Large intestine (tissue), 3 donors: Measurements from ENCODE around the gene NTM. TPM values are rescaled to one million over a fixed set of nuclear protein-coding genes. Genes with fewer than 3 reads are reported as not detected.

Experiments
- DNase-seq, 2 donors: peaks; one replicate each; pipeline versions ENCODE4 v3.0.0 to v3.0.0-alpha.2; 2013
- H3K27ac ChIP-seq: one replicate; pipeline ENCODE4 v1.5.1; 2013; ENCODE audit warnings: low read length
- H3K27me3 ChIP-seq: 2 replicates; pipeline ENCODE4 v1.6.1; 2013; ENCODE audit warnings: low read length; ENCODE audit not compliant: control insufficient read depth, insufficient read depth
- H3K36me3 ChIP-seq: 2 replicates; pipeline ENCODE4 v1.6.1; 2013; ENCODE audit warnings: low read length; ENCODE audit not compliant: control insufficient read depth, insufficient read depth
- H3K4me1 ChIP-seq: one replicate; pipeline ENCODE4 v1.6.1; 2013; ENCODE audit warnings: low read length; ENCODE audit not compliant: control insufficient read depth, insufficient read depth
- H3K4me3 ChIP-seq: one replicate; pipeline ENCODE4 v1.5.1; 2013; ENCODE audit warnings: low read length
- H3K9me3 ChIP-seq: one replicate; pipeline ENCODE4 v1.6.1; 2013; ENCODE audit warnings: mild to moderate bottlenecking, low read depth, low read length, moderate library complexity; ENCODE audit not compliant: control insufficient read depth
- WGBS: methylation state at CpG from one replicate; pipeline ENCODE4 v1.1.5; 2013; ENCODE audit warnings: low lambda C conversion rate; ENCODE audit not compliant: insufficient coverage; 5-methylcytosine and 5-hydroxymethylcytosine counted together
- polyA plus RNA-seq: library from polyadenylated mRNA; unstranded; fragments of 120-200 nt; gene quantifications from one replicate; pipeline ENCODE4 v1.2.1, GENCODE V29; 2013

Gene NTM
- polyA plus RNA-seq, 1 donor = 17.2 TPM

GRCh38 chr11:132052342-132052741, 681.9 kb downstream of the NTM start:
- peaks cover 2% of the 10 kb centered on the region for H3K27me3 ChIP-seq
- H3K9me3 ChIP-seq = no peaks in the 10 kb centered on the region
- no peaks in the 10 kb centered on the region for H3K4me1 ChIP-seq
- H3K27ac ChIP-seq = no peak overlapping the region
- no peak for DNase-seq
- H3K4me3 ChIP-seq = no peak overlapping the region
- H3K36me3 ChIP-seq = no peaks in the 10 kb centered on the region
- no CpG with 5 or more reads among the region's 2 CpGs for WGBS

GRCh38 chr11:132052904-132053303, 682.5 kb downstream of the NTM start:
- Histone ChIP-seq H3K27me3 (peaks cover 2% of the 10 kb centered on the region), H3K36me3 (no peaks in the 10 kb centered on the region), H3K9me3 (no peaks in the 10 kb centered on the region), H3K4me1 (no peaks in the 10 kb centered on the region), H3K27ac (no peak overlapping the region), H3K4me3 (no peak overlapping the region)
- no peak for DNase-seq
- no CpG with 5 or more reads among the region's 3 CpGs for WGBS

- Histone ChIP-seq H3K36me3 (no peaks in the 10 kb centered on the region), H3K4me1 (no peaks in the 10 kb centered on the region), H3K9me3 (no peaks in the 10 kb centered on the region), H3K27me3 (peaks cover 4% of the 10 kb centered on the region), H3K4me3 (no peak overlapping the region), H3K27ac (no peak overlapping the region)
- DNase-seq = no peak
- WGBS = no CpG with 5 or more reads among the region's 1 CpG
These were observed 684.4 kb downstream of the NTM start for GRCh38 chr11:132054822-132055221.

- H3K4me1 ChIP-seq = no peaks in the 10 kb centered on the region
- H3K27me3 ChIP-seq = peaks cover 4% of the 10 kb centered on the region
- DNase-seq = no peak
- H3K9me3 ChIP-seq = no peaks in the 10 kb centered on the region
- 95% methylated on average over 3 of the region's 6 CpGs for WGBS
- H3K36me3 ChIP-seq = no peaks in the 10 kb centered on the region
- H3K27ac ChIP-seq = no peak overlapping the region
- H3K4me3 ChIP-seq = no peak overlapping the region
These were observed 684.9 kb downstream of the NTM start for GRCh38 chr11:132055296-132055695.

- Histone ChIP-seq H3K27me3 (peaks cover 2% of the 10 kb centered on the region), H3K36me3 (no peaks in the 10 kb centered on the region), H3K4me1 (no peaks in the 10 kb centered on the region), H3K9me3 (no peaks in the 10 kb centered on the region), H3K27ac (no peak overlapping the region), H3K4me3 (no peak overlapping the region)
- no CpG with 5 or more reads among the region's 6 CpGs for WGBS
- DNase-seq = no peak
These were observed 686.3 kb downstream of the NTM start for GRCh38 chr11:132056689-132057088.

GRCh38 chr11:132057266-132057665, 686.9 kb downstream of the NTM start:
- Histone ChIP-seq H3K27me3 (peaks cover 2% of the 10 kb centered on the region), H3K27ac (peak overlapping the region; percentile 9), H3K4me1 (no peaks in the 10 kb centered on the region), H3K9me3 (no peaks in the 10 kb centered on the region), H3K4me3 (no peak overlapping the region), H3K36me3 (no peaks in the 10 kb centered on the region)
- DNase-seq = no peak
- no CpG with 5 or more reads among the region's 3 CpGs for WGBS

GRCh38 chr11:132058211-132058772, 687.9 kb downstream of the NTM start:
- Histone ChIP-seq H3K27ac (no peak overlapping the region), H3K4me1 (no peaks in the 10 kb centered on the region), H3K9me3 (no peaks in the 10 kb centered on the region), H3K27me3 (peaks cover 2% of the 10 kb centered on the region), H3K36me3 (no peaks in the 10 kb centered on the region), H3K4me3 (no peak overlapping the region)
- no CpG with 5 or more reads among the region's 8 CpGs for WGBS
- DNase-seq = no peak

- DNase-seq = no peak
- H3K9me3 ChIP-seq = no peaks in the 10 kb centered on the region
- no peak overlapping the region for H3K4me3 ChIP-seq
- peaks cover 2% of the 10 kb centered on the region for H3K27me3 ChIP-seq
- H3K27ac ChIP-seq = no peak overlapping the region
- H3K4me1 ChIP-seq = no peaks in the 10 kb centered on the region
- H3K36me3 ChIP-seq = no peaks in the 10 kb centered on the region
- WGBS = 100% methylated on average over 1 of the region's 2 CpGs
These were observed 690.2 kb downstream of the NTM start for GRCh38 chr11:132060567-132060966.

- Histone ChIP-seq H3K4me1 (no peaks in the 10 kb centered on the region), H3K9me3 (no peaks in the 10 kb centered on the region), H3K36me3 (no peaks in the 10 kb centered on the region), H3K27ac (no peak overlapping the region), H3K4me3 (no peak overlapping the region), H3K27me3 (peaks cover 2% of the 10 kb centered on the region)
- no CpG with 5 or more reads among the region's 1 CpG for WGBS
- no peak for DNase-seq
These were observed 691.6 kb downstream of the NTM start for GRCh38 chr11:132062031-132062430.

GRCh38 chr11:132062541-132062940, 692.1 kb downstream of the NTM start:
- H3K4me3 ChIP-seq = no peak overlapping the region
- no peaks in the 10 kb centered on the region for H3K4me1 ChIP-seq
- no peak overlapping the region for H3K27ac ChIP-seq
- no peaks in the 10 kb centered on the region for H3K36me3 ChIP-seq
- DNase-seq = no peak
- WGBS = 67% methylated on average over 1 of the region's 2 CpGs
- peaks cover 2% of the 10 kb centered on the region for H3K27me3 ChIP-seq
- H3K9me3 ChIP-seq = no peaks in the 10 kb centered on the region

- Histone ChIP-seq H3K4me3 (no peak overlapping the region), H3K27me3 (no peaks in the 10 kb centered on the region), H3K27ac (peak overlapping the region; percentile 5), H3K4me1 (no peaks in the 10 kb centered on the region), H3K36me3 (no peaks in the 10 kb centered on the region), H3K9me3 (no peaks in the 10 kb centered on the region)
- WGBS = 100% methylated on average over 1 of the region's 4 CpGs
- peak; percentile 14 to 35 for DNase-seq
These were observed 694.7 kb downstream of the NTM start for GRCh38 chr11:132064987-132065620.
